ENCODE results near the gene TSNAXIP1. TPM values are rescaled to one million over a fixed set of nuclear protein-coding genes. Genes with fewer than 3 reads are reported as not detected.

TSNAXIP1 gene
- total and polyA plus RNA-seq, 2 experiments from 2014 or later, result 3.1 to 5.8 TPM

DNA sequence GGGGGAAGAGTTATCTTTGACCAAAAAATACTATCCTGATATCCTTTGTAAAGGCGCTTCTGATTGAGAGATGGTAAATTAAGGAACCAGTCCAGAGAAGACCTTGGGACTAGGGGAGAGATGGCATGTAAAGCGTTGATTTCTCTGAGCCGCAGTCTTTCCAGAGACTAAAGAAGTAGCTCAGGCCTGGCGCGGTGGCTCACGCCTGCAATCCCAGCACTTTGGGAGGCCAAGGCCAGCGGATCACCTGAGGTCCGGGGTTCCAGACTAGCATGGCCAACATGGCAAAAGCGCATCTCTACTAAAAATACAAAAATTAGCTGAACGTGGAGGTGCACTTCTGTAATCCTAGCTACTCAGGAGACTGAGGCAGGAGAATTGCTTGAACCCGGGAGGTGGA lies 41.4 kb downstream of the TSNAXIP1 start:
- 94% methylated on average over 11 of the region's 11 CpGs for WGBS (ENCODE audit: low lambda C conversion rate, missing lambda C conversion rate)
- no peaks in the 10 kb centered on the region for H3K36me3 ChIP-seq (replicated peaks; ENCODE audit: insufficient read depth, low read depth)
- peak overlapping the region; percentile 89 for H3K4me2 ChIP-seq
- H3K4me3 ChIP-seq, result peak overlapping the region; percentile 98
- peaks cover 91% of the 10 kb centered on the region for H3K79me2 ChIP-seq
- H2AFZ ChIP-seq, result no peak overlapping the region
- H3K9me3 ChIP-seq (ENCODE audit: low read depth), result no peaks in the 10 kb centered on the region
- H3K9me2 ChIP-seq (replicated peaks; ENCODE audit: insufficient read depth), result no peaks in the 10 kb centered on the region
- peaks cover 38% of the 10 kb centered on the region for H3K4me1 ChIP-seq (ENCODE audit: insufficient read depth)
- H3K27ac ChIP-seq, result peak overlapping the region; percentile 99
- H4K20me1 ChIP-seq (ENCODE audit: insufficient read depth, poor library complexity, severe bottlenecking), result peaks cover 28% of the 10 kb centered on the region
- TF ChIP-seq, protein P1, sequence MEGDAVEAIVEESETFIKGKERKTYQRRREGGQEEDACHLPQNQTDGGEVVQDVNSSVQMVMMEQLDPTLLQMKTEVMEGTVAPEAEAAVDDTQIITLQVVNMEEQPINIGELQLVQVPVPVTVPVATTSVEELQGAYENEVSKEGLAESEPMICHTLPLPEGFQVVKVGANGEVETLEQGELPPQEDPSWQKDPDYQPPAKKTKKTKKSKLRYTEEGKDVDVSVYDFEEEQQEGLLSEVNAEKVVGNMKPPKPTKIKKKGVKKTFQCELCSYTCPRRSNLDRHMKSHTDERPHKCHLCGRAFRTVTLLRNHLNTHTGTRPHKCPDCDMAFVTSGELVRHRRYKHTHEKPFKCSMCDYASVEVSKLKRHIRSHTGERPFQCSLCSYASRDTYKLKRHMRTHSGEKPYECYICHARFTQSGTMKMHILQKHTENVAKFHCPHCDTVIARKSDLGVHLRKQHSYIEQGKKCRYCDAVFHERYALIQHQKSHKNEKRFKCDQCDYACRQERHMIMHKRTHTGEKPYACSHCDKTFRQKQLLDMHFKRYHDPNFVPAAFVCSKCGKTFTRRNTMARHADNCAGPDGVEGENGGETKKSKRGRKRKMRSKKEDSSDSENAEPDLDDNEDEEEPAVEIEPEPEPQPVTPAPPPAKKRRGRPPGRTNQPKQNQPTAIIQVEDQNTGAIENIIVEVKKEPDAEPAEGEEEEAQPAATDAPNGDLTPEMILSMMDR (IDR thresholded peaks at IDR 0.05; ENCODE audit: poor library complexity), result no peak
- TF ChIP-seq EZH2 (IDR thresholded peaks at IDR 0.05; ENCODE audit: borderline replicate concordance) (no peak), EZH2phosphoT487 (IDR thresholded peaks at IDR 0.05; ENCODE audit: low read depth, severe bottlenecking, unreplicated experiment) (no peak)
- no peak for DNase-seq (ENCODE audit: low spot score)
- no peaks in the 10 kb centered on the region for H3K27me3 ChIP-seq

DNA sequence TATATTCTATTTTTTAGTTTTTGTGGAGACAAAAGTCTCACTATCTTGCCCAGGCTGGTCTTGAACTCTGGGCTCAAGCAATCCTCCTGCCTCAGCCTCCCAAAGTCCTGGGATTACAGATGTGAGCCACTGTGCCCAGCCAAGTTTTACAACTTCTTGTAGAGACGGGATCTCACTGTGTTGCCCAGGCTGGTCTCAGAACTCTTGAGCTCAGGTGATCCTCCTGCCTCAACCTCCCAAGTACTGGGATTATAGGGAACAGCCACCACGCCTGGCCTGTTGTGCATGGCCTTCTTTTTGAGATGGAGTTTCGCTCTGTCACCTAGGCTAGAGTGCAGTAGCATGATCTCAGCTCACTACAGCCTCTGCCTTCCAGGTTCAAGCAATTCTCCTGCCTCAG lies 47.0 kb downstream of the TSNAXIP1 start:
- no peak overlapping the region for H3K4me2 ChIP-seq
- H3K27ac ChIP-seq, result no peak overlapping the region
- no peak for DNase-seq (ENCODE audit: low spot score)
- no peaks in the 10 kb centered on the region for H3K9me3 ChIP-seq (ENCODE audit: low read depth)
- H3K4me1 ChIP-seq (ENCODE audit: insufficient read depth), result peaks cover 23% of the 10 kb centered on the region
- H3K9me2 ChIP-seq (replicated peaks; ENCODE audit: insufficient read depth), result no peaks in the 10 kb centered on the region
- no peaks in the 10 kb centered on the region for H3K36me3 ChIP-seq (replicated peaks; ENCODE audit: insufficient read depth, low read depth)
- no peak overlapping the region for H2AFZ ChIP-seq
- H3K4me3 ChIP-seq, result no peak overlapping the region
- H3K27me3 ChIP-seq, result no peaks in the 10 kb centered on the region
- TF ChIP-seq, protein P1 (IDR thresholded peaks at IDR 0.05; ENCODE audit: poor library complexity), result no peak
- no peak for TF ChIP-seq EZH2 (IDR thresholded peaks at IDR 0.05; ENCODE audit: borderline replicate concordance)
- TF ChIP-seq EZH2phosphoT487 (IDR thresholded peaks at IDR 0.05; ENCODE audit: low read depth, severe bottlenecking, unreplicated experiment), result no peak
- peaks cover 71% of the 10 kb centered on the region for H4K20me1 ChIP-seq (ENCODE audit: insufficient read depth, poor library complexity, severe bottlenecking)
- H3K79me2 ChIP-seq, result peaks cover 94% of the 10 kb centered on the region
- WGBS (ENCODE audit: low lambda C conversion rate, missing lambda C conversion rate), result 98% methylated on average over 3 of the region's 3 CpGs

DNA sequence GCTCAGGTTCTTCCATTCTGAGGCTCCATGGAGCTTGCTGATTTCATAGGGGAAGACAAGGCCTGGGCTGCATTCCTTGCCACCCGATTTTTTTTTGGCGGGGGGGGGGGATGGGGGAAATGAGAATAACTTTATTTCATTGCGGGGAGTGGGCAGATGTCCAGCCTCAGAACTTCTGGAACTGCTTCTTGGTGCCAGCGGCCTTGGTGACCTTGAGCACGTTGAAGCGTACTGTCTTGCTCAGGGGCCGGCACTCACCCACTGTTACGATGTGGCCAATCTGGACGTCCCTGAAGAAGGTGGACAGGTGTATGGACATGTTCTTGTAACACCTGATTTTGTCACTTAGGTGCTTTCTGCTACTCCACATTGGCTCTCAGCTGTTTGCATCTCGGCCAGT lies 49.1 kb downstream of the TSNAXIP1 start:
- Histone ChIP-seq H3K27ac (peak overlapping the region; percentile 84), H3K4me2 (no peak overlapping the region), H3K79me2 (peaks cover 95% of the 10 kb centered on the region), H3K9me2 (replicated peaks; ENCODE audit: insufficient read depth) (no peaks in the 10 kb centered on the region), H3K36me3 (replicated peaks; ENCODE audit: insufficient read depth, low read depth) (no peaks in the 10 kb centered on the region), H3K9me3 (ENCODE audit: low read depth) (no peaks in the 10 kb centered on the region), H3K4me1 (ENCODE audit: insufficient read depth) (peaks cover 23% of the 10 kb centered on the region), H4K20me1 (ENCODE audit: insufficient read depth, poor library complexity, severe bottlenecking) (peaks cover 77% of the 10 kb centered on the region), H3K4me3 (no peak overlapping the region), H3K27me3 (no peaks in the 10 kb centered on the region), H2AFZ (no peak overlapping the region)
- 91% methylated on average over 7 of the region's 10 CpGs for WGBS (ENCODE audit: low lambda C conversion rate, missing lambda C conversion rate)
- DNase-seq (ENCODE audit: low spot score), result no peak
- TF ChIP-seq EZH2 (IDR thresholded peaks at IDR 0.05; ENCODE audit: borderline replicate concordance) (no peak), EZH2phosphoT487 (IDR thresholded peaks at IDR 0.05; ENCODE audit: low read depth, severe bottlenecking, unreplicated experiment) (no peak)
- TF ChIP-seq, protein P1 (IDR thresholded peaks at IDR 0.05; ENCODE audit: poor library complexity), result no peak
